ENCODE measurements around the gene ASTN2.
"Not testable (repeated sequence)": the region's sequence is repeated elsewhere in the genome, so short reads cannot be mapped to it uniquely, and the experiment has no call there.

The ASTN2 gene

GRCh38 chr9:116844621-116845020 lies 570.2 kb downstream of the ASTN2 start:
- no peak for DNase-seq

DNA sequence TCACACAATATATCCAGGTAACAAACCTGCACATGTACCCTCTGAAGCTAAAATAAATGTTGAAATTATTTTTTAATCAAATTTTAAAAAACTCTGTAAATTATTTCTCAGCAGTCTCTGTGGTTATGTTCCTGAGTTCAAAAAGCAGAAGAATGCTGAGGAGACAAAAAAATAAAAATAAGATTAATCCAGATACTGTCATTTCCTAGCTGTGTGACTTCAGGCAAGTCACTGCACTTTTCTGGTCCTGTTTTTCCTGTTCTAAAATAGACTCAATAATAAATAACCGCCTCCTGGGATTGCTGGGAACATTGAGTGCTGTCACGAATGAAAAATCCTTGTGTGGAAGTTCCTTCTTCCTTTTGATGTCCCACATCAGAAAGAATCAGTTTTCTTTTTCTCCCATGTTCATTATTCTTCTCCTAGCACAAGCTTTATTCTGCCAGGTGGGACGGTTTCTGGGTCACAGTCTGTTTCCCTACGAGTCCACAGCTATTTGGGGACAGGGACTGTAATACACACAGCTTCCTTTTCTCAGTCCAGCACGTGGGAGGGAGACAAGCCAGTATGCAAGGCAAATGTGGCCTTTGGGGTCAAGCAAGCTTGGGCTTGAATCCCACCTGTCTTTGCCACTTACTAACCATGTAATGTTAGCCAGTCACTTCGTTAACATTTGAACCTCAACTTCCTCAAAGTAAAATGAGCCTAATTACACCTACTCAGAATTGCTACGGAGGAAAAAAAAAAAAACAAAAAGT lies 570.8 kb downstream of the ASTN2 start:
- no peak for DNase-seq

DNA sequence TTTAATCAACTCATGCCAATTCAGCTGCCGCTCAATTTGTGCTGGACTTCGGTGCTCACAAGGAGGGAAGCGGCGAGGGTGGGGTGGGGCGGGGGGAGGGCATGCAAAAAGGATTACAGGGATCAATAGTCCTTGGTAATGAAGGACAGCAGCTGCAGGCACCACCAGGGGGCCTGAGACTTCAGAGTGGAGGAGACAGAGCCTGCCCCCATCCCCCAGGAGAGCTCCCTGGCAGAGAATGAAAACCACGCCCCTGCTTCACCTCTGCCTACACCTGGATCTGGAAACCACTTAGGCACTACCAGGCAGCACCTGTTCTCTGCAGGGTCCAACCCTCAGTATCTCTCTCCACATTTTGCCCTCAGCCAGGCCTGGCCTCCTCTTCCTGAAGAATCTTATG lies 572.2 kb downstream of the ASTN2 start:
- DNase-seq, result no peak

DNA sequence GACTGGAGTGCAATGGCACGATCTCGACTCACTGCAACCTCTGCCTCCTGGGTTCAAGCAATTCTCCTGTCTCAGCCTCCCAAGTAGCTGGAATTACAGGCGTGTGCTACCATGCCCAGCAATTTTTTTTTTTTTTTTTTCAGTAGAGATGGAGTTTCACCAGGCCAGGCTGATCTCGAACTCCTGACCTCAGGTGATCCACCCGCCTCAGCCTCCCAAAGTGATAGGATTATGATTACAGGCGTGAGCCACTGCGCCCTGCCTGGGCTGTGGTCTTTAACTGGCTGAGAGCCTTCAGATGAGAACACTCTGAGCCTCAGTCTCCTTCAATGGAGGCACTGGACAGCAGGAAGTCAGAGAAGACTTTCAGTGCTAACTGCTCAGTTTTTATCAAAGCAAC lies 576.4 kb downstream of the ASTN2 start:
- DNase-seq, result not testable (repeated sequence)

- DNase-seq, result no peak
Measured at GRCh38 chr9:116837018-116837989, 577.6 kb downstream of the ASTN2 start.

DNA sequence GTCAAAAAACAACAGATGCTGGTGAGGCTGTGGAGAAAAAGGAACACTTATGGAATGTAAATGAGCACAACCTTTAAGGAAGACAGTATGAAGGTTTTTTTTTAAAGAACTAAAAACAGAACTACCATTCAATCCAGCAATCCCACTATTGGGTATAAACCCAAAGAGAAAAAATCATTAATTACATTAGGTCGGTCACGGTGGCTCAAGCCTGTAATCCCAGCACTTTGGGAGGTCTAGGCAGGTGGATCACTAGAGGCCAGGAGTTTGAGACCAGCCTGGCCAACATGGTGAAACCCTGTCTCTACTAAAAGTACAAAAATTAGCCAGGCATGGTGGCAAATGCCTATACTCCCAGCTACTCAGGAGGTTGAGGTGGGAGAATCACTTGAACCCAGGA lies 584.5 kb downstream of the ASTN2 start:
- not testable (repeated sequence) for DNase-seq

GRCh38 chr9:116821633-116822229 lies 593.1 kb downstream of the ASTN2 start:
- DNase-seq, result no peak

DNA sequence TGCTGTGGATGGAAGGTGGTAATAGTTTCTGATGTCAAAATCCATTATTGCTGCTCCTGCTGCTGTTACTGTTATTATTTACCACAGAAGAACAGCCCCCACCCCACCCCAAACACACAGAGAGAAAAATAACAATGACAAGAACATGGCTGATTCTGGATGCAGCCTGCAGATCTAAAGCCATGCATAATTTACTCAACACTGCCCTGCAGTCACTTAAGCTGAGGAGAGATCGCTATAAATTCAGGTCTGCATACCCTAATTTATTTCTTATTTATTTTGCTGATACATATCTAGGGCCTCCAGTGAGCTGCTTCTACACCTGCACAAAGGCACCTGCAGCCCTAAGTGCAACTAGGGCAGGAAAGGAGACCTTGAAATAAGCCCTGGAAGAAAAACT lies 595.7 kb downstream of the ASTN2 start:
- no peak for DNase-seq

- DNase-seq, result no peak
Measured at GRCh38 chr9:116817762-116818161, 597.1 kb downstream of the ASTN2 start.

GRCh38 chr9:116816484-116816883 lies 598.4 kb downstream of the ASTN2 start:
- DNase-seq, result no peak

DNA sequence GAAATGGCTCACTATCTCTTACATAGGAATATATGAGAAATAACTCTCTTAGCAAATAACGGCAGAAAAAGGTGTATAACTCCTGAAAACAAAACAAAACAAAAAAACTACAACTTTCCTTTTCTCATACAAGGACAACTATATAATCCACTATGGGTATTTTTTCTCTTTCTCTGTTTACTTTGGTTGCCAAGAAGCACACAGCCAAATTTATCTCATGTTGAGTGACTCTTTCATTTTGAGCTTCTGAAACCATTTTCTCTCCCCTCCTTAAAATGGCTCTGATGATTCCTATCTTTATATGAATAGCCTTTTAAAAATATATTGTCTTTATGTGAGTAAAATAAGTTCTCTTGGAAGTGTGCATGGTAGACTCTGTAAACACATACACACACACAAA lies 599.0 kb downstream of the ASTN2 start:
- no peak for DNase-seq

GRCh38 chr9:116813031-116813300 lies 601.9 kb downstream of the ASTN2 start:
- DNase-seq, result no peak

GRCh38 chr9:116812231-116813030 lies 602.4 kb downstream of the ASTN2 start:
- no peak for DNase-seq

DNA sequence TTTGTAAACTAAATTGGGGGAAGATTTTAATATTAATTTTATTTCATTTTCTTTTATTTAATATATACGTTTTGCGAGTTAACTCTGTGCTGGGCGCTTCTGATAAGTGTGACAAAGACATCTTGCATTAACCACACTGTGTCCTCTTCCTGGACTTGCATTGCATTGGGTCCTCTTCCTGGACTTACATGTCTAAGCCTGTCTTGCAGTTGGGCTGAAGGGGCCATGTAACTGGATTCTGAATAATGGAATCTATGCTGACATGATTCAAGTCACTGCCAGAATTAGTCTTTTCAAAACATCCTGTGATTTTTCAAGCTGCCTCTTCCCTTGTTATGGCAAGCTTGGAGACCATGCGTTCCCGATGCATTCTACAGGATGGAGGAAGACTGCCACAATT lies 605.2 kb downstream of the ASTN2 start:
- DNase-seq, result no peak

DNA sequence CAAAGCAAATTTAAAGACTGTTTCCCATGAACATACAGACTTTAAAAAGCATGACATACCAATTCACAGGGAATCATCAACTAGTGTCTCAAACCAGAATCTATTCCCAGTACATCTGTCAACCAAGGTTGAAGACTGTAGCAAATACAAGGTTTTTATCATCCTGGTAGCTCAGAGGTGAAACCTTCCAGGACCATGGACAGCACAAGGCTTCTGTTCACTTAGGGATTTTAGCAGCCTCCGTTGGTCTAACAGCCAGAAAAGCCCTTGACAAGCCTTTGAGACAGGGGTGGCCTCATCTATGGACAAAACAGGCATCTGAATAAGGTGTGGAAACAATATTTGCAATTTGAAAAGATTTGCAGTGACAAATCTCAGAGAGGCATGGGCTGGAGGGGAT lies 608.8 kb downstream of the ASTN2 start:
- DNase-seq, result no peak

GRCh38 chr9:116800885-116801284 lies 614.0 kb downstream of the ASTN2 start:
- DNase-seq, result no peak

GRCh38 chr9:116800074-116800473 lies 614.8 kb downstream of the ASTN2 start:
- DNase-seq, result no peak

DNA sequence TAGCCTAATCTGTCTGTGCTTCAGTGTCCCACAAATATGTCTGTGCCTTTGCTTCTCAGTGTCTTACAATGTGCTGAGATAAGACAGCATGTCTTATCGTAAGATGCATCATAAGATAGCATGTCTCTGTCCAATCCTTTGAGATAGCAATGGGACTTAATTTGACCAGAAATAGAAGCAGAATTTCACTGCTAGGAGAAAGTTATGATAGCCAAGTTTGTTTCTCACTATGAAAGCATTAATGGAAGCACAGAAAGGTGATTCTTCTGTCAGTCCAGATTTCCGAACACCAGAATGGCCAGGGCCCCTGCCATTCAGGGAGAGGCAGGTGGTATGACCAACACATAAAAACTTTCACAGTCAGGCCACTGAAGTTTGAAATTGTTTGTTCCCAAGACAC lies 616.3 kb downstream of the ASTN2 start:
- DNase-seq, result no peak

GRCh38 chr9:116797276-116797675 lies 617.6 kb downstream of the ASTN2 start:
- no peak for DNase-seq

GRCh38 chr9:116796669-116797068 lies 618.2 kb downstream of the ASTN2 start:
- DNase-seq, result no peak

- no peak for DNase-seq
Measured at GRCh38 chr9:116795821-116796220, 619.0 kb downstream of the ASTN2 start.

GRCh38 chr9:116792271-116792670 lies 622.6 kb downstream of the ASTN2 start:
- DNase-seq, result no peak

- DNase-seq, result no peak
Measured at GRCh38 chr9:116791326-116791725, 623.5 kb downstream of the ASTN2 start.

Data from stimulated activated CD4-positive, alpha-beta T cell treated with anti-CD3 and anti-CD28 coated beads, Interleukin-2, amount 100 ng/mL, for 24 hours (primary cell).